LHCN-M2 (cell line): Measurements from ENCODE around the gene GNE. TPM values are rescaled to one million over a fixed set of nuclear protein-coding genes. Genes with fewer than 3 reads are reported as not detected.
"Not testable (repeated sequence)": the region's sequence is repeated elsewhere in the genome, so short reads cannot be mapped to it uniquely, and the experiment has no call there.

Experiments
- DNase-seq: peaks from one replicate; pipeline ENCODE4 v3.0.0-alpha.2; 2012; ENCODE audit warnings: low read depth
- total RNA-seq: library from RNA; depleted of rRNA; stranded (reverse); fragments of >200 nt; gene quantifications from 2 replicates; pipeline ENCODE4 v1.2.3, GENCODE V29; 2014

GNE gene
- total RNA-seq, 1 experiment from 2014 or later, result 26.1 TPM

- no peak for DNase-seq
Measured at GRCh38 chr9:36208521-36209253, 49.6 kb downstream of the GNE start.

- DNase-seq, result peak; percentile 48
Measured at GRCh38 chr9:36207546-36208012, 50.7 kb downstream of the GNE start.

GRCh38 chr9:36207016-36207415 is 51.2 kb downstream of the GNE start:
- peak; percentile 70 for DNase-seq

GRCh38 chr9:36204906-36205547 is 53.2 kb downstream of the GNE start:
- DNase-seq, result no peak

- no peak for DNase-seq
Measured at GRCh38 chr9:36194326-36195000, 63.8 kb downstream of the GNE start.

- no peak for DNase-seq
Measured at GRCh38 chr9:36193023-36193422, 65.2 kb downstream of the GNE start.

GRCh38 chr9:36192196-36192595 is 66.1 kb downstream of the GNE start:
- peak; percentile 34 for DNase-seq

GRCh38 chr9:36191686-36192085 is 66.6 kb downstream of the GNE start:
- no peak for DNase-seq

- DNase-seq, result peak; percentile 10
Measured at GRCh38 chr9:36191290-36191645, 67.0 kb downstream of the GNE start.

- peak; percentile 99 for DNase-seq
Measured at GRCh38 chr9:36190388-36191289, 67.6 kb downstream of the GNE start, which contains the start of gene CLTA. Gene CLTA, plus strand, starts transcription at chr9:36190921. Its CDS starts 136 bp downstream, at chr9:36191057.

- DNase-seq, result no peak
Measured at GRCh38 chr9:36189976-36190375, 68.3 kb downstream of the GNE start.

- DNase-seq, result no peak
Measured at GRCh38 chr9:36188212-36188611, 70.0 kb downstream of the GNE start.

GRCh38 chr9:36187414-36187813 is 70.8 kb downstream of the GNE start:
- DNase-seq, result peak; percentile 93

GRCh38 chr9:36180243-36180642 is 78.0 kb downstream of the GNE start:
- not testable (repeated sequence) for DNase-seq

- DNase-seq, result peak; percentile 25
Measured at GRCh38 chr9:36177571-36177970, 80.7 kb downstream of the GNE start.

- not testable (repeated sequence) for DNase-seq
Measured at GRCh38 chr9:36176496-36176895, 81.8 kb downstream of the GNE start.

- not testable (repeated sequence) for DNase-seq
Measured at GRCh38 chr9:36175209-36175608, 83.0 kb downstream of the GNE start.

- DNase-seq, result no peak
Measured at GRCh38 chr9:36174731-36175130, 83.5 kb downstream of the GNE start.

- DNase-seq, result no peak
Measured at GRCh38 chr9:36174271-36174670, 84.0 kb downstream of the GNE start.

- no peak for DNase-seq
Measured at GRCh38 chr9:36173861-36174260, 84.4 kb downstream of the GNE start.

GRCh38 chr9:36170531-36170930 is 87.7 kb downstream of the GNE start:
- no peak for DNase-seq
